Breast epithelium (tissue), 4 donors: ENCODE data around the gene MKNK1. TPM values are rescaled to one million over a fixed set of nuclear protein-coding genes. Genes with fewer than 3 reads are reported as not detected.

ENCODE experiments used
- DNase-seq, 2 donors: peaks; one replicate each; pipeline ENCODE4 v3.0.0-alpha.2; 2019; ENCODE audit warnings: low spot score in 2 of 2
- H3K27ac ChIP-seq, 2 donors: fragments of 200-600 bp; sonication (generic) in 1 of 2; one replicate each; pipeline ENCODE4 v1.5.1; 2016 to 2019; ENCODE audit warnings: mild to moderate bottlenecking in 1 of 2
- H3K27me3 ChIP-seq, 2 donors: fragments of 200-600 bp; sonication (generic) in 1 of 2; one replicate each; pipeline versions ENCODE4 v1.5.1 to v1.6.0; 2017 to 2019; ENCODE audit warnings: control low read depth in 1 of 2, mild to moderate bottlenecking in 1 of 2
- H3K36me3 ChIP-seq: fragments of 200-600 bp; one replicate; pipeline ENCODE4 v1.5.1; 2019
- H3K4me1 ChIP-seq, 2 donors: fragments of 200-600 bp; sonication (generic); one replicate each; pipeline ENCODE4 v1.5.1; 2016 to 2019; ENCODE audit warnings: control low read depth in 1 of 2
- H3K4me3 ChIP-seq, 3 donors: fragments of 200-600 bp; sonication (generic); 1 replicate in 2 of 3; 2 replicates in 1 of 3; pipeline ENCODE4 v1.5.1; 2016 to 2019; ENCODE audit warnings: mild to moderate bottlenecking in 3 of 3, moderate library complexity in 2 of 3
- H3K9me3 ChIP-seq, 2 donors: fragments of 200-600 bp; sonication (generic) in 1 of 2; one replicate each; pipeline ENCODE4 v1.5.1; 2016 to 2019; ENCODE audit warnings: control low read depth in 1 of 2
- CTCF ChIP-seq, 3 donors: fragments of 450-650 bp; IDR thresholded peaks; one replicate each; pipeline ENCODE4 v1.5.1; 2016 to 2017; ENCODE audit warnings: antibody characterized with exemption in 3 of 3, mild to moderate bottlenecking in 3 of 3, moderate library complexity in 3 of 3
- POLR2A ChIP-seq: fragments of 450-650 bp; IDR thresholded peaks from one replicate; pipeline ENCODE4 v1.6.1; 2016; ENCODE audit warnings: antibody characterized with exemption, mild to moderate bottlenecking, moderate library complexity
- POLR2AphosphoS5 ChIP-seq, 3 donors: sonication (generic); formaldehyde crosslinking; IDR thresholded peaks; one replicate each; pipeline ENCODE4 v1.6.1; 2017; ENCODE audit warnings: antibody characterized with exemption in 3 of 3
- intact Hi-C: fragments of 100-400 bp; cut with DNase I; formaldehyde crosslinking; loops from one replicate; pipeline ENCODE4 v1.15.1; 2023; ENCODE audit warnings: low total_unique reads
- total RNA-seq, 3 donors: library from RNA; depleted of rRNA; stranded (reverse); fragments of >200 nt; gene quantifications; one replicate each; pipeline ENCODE4 v1.1.0, GENCODE V29; 2016

MKNK1 gene
- total RNA-seq, 3 donors from 2014 or later, result 34.7 to 51.5 (median 47.2) TPM

DNA sequence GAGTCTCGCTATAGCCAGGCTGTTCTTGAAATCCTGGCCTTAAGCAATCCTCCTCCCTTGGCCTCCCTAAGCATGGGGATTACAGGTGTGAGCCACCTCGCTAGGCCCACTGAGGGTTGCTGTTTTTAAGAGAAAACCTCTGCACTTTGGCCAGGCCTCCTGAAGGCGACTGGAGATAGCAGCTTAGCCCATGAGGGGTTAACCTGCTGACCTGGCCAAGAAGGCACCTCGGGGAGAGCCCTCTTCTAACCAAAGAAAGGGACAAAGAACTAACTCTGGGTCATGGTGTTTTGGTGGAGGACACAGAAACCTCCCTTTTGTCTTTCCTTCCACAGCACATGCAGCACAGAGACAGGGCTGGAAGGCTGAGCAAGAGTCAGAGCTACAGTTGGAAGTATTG lies 35.0 kb downstream of the MKNK1 start:
- H3K27me3 ChIP-seq, result no peaks in the 10 kb centered on the region
- H3K4me3 ChIP-seq, result no peak overlapping the region
- no peak for DNase-seq
- H3K36me3 ChIP-seq, result no peaks in the 10 kb centered on the region
- H3K27ac ChIP-seq, result no peak overlapping the region
- intact Hi-C loops, result no loop called here
- no peaks in the 10 kb centered on the region for H3K9me3 ChIP-seq
- H3K4me1 ChIP-seq, result no peaks in the 10 kb centered on the region
- TF ChIP-seq POLR2A, result no peak
- no peak for TF ChIP-seq POLR2AphosphoS5 (IDR thresholded peaks at IDR 0.05)
- no peak for TF ChIP-seq CTCF (IDR thresholded peaks at IDR 0.05)

DNA sequence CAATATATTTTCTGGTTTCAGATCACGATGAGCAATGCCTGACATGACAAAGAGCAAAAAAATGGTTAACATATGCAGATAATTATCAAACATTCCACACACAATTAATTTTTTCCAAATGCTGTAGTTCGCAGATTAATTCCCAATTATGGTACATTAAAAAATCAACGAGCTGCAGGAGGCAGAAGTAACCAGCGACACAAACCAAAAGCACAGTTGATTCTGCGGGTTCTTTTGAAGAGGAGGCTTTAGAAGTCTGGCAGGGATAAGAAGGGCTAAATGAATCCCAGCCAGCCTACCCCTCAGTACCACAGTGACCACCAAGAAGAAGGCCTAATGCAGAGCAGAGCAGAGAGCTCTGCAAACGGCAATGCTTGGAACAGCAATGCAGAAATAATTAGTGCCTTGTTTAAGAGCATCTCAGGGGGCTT lies 35.6 kb downstream of the MKNK1 start:
- H3K27ac ChIP-seq, result no peak overlapping the region
- H3K27me3 ChIP-seq, result no peaks in the 10 kb centered on the region
- H3K9me3 ChIP-seq, result no peaks in the 10 kb centered on the region
- H3K4me1 ChIP-seq, result no peaks in the 10 kb centered on the region
- no peak for TF ChIP-seq CTCF (IDR thresholded peaks at IDR 0.05)
- no peak for TF ChIP-seq POLR2AphosphoS5 (IDR thresholded peaks at IDR 0.05)
- no peak for TF ChIP-seq POLR2A
- intact Hi-C loops, result no loop called here
- H3K36me3 ChIP-seq, result no peaks in the 10 kb centered on the region
- no peak overlapping the region for H3K4me3 ChIP-seq
- no peak for DNase-seq

DNA sequence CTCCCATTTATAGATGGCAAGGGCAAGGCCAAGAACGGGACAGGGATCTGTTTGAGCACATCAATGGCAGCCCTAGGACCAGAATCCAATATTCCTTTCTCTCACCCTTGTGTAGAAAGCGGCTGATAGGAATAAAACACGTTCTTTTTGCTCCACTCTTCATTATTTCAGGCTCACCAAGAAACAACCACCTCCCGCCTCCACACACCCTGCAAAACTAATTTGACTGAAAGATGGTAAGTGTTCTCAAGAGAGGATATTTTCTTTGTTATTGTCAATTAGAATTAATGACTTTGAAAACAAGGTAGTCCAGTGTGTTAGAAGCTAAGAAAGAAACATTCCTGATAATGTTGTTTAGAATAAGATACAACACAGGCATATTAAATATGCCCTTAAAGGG lies 40.7 kb downstream of the MKNK1 start:
- intact Hi-C loops, result no loop called here
- Histone ChIP-seq H3K4me1 (no peaks in the 10 kb centered on the region), H3K9me3 (no peaks in the 10 kb centered on the region), H3K27me3 (no peaks in the 10 kb centered on the region), H3K36me3 (no peaks in the 10 kb centered on the region), H3K27ac (no peak overlapping the region), H3K4me3 (no peak overlapping the region)
- DNase-seq, result no peak
- TF ChIP-seq POLR2AphosphoS5 (IDR thresholded peaks at IDR 0.05) (no peak), CTCF (IDR thresholded peaks at IDR 0.05) (no peak), POLR2A (no peak)

DNA sequence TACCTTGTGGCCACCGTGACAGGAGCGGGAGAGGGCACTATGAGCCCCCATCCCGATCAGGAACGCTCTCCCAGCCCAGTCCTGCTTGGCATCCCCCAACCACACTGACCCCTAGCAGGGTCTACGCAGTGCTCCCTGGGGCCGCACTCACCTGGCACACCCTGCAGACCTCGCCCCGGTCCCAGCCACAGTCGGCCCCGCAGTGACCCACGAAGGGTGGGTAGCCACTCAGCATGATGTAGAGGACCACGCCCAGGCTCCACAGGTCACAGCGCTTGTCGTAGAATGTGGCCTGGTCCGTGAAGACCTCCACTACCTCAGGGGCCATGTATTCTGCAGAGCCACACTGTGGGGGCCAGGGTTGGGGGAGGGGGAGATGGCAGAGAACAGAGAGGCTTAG lies 41.6 kb downstream of the MKNK1 start:
- no peak for TF ChIP-seq CTCF (IDR thresholded peaks at IDR 0.05)
- no peak for TF ChIP-seq POLR2AphosphoS5 (IDR thresholded peaks at IDR 0.05)
- TF ChIP-seq POLR2A, result no peak
- intact Hi-C loops, result no loop called here
- H3K27me3 ChIP-seq, result no peaks in the 10 kb centered on the region
- no peak overlapping the region for H3K27ac ChIP-seq
- no peak for DNase-seq
- H3K36me3 ChIP-seq, result no peaks in the 10 kb centered on the region
- H3K9me3 ChIP-seq, result no peaks in the 10 kb centered on the region
- H3K4me3 ChIP-seq, result no peak overlapping the region
- no peaks in the 10 kb centered on the region for H3K4me1 ChIP-seq

- Histone ChIP-seq H3K4me3 (no peak overlapping the region), H3K27me3 (no peaks in the 10 kb centered on the region), H3K4me1 (no peaks in the 10 kb centered on the region), H3K36me3 (no peaks in the 10 kb centered on the region), H3K9me3 (no peaks in the 10 kb centered on the region), H3K27ac (no peak overlapping the region)
- no peak for DNase-seq
- intact Hi-C loops, result no loop called here
- TF ChIP-seq CTCF (IDR thresholded peaks at IDR 0.05) (no peak), POLR2A (no peak), POLR2AphosphoS5 (IDR thresholded peaks at IDR 0.05) (no peak)
Observed at GRCh38 chr1:46558966-46559365, 45.1 kb downstream of the MKNK1 start.
